Endometrial microvascular endothelial cells (primary cell): ENCODE measurements around the gene NPNT. TPM values are rescaled to one million over a fixed set of nuclear protein-coding genes. Genes with fewer than 3 reads are reported as not detected.

Source experiments
- in situ Hi-C: cut with HindIII; loops from 2 replicates; pipeline ENCODE4 v1.10.0; 2017; ENCODE audit warnings: low sequenced_read_pairs, low pct_unique_long_range_greater_than_20kb; ENCODE audit errors: inconsistent ontology term
- total RNA-seq: library from RNA; depleted of rRNA; stranded (reverse); fragments of >200 nt; gene quantifications from one replicate; pipeline ENCODE4 v1.2.3, GENCODE V29; 2015; ENCODE audit errors: inconsistent ontology term

NPNT gene
- total RNA-seq, 1 donor from 2014 or later: not detected

- in situ Hi-C loops: no loop called here
Measured at GRCh38 chr4:105909787-105910281, 14.6 kb downstream of the NPNT start.

- in situ Hi-C loops: no loop called here
Measured at GRCh38 chr4:105911426-105911825, 16.2 kb downstream of the NPNT start.

GRCh38 chr4:105912633-105913032 is 17.4 kb downstream of the NPNT start:
- in situ Hi-C loops: no loop called here

DNA sequence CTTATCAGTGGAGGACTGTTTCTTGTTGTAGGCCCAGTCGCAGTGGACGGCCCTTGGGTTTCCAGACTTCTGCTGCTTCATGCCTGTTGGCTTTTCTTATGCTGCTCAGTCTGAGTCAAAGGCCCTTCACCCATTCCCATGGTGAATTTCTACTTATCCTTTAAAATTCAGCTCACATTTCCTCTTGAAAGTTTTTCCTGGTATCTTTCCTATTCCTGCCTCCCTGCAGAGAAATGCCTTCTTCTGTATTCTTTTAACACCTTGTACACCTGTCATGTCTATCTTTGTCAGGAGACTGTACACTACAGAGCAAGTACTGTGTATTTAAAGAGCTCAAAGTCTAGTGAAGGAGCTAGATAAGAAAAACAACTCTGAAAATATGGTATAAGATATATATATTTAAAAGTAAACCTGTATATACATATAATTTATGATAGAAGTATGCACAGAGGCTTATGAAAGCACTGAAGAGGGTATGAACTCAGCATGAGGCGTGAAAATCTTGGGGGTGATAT is 22.0 kb downstream of the NPNT start:
- in situ Hi-C loops: no loop called here

DNA sequence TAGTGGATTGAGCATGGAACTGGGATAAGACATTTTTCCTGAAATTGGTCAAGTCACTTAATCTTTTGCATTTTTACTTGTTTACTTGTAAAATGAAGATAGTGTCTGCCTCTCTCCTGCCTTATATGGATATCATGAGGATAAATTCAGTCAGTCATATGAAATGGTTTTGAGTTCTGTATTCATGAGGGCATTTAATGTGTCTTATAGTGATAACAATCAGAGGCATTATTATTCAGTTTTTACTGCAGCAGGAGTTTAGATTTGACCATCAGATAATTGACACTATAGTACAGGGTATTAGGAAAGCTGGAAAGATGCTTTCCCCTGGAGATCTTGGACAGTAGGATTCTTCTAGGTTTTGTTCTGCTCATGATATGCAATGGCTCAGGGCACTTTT is 26.0 kb downstream of the NPNT start:
- in situ Hi-C loops: no loop called here

GRCh38 chr4:105923497-105924238 is 28.4 kb downstream of the NPNT start:
- in situ Hi-C loops: no loop called here

- in situ Hi-C loops: no loop called here
Measured at GRCh38 chr4:105924341-105924740, 29.1 kb downstream of the NPNT start.

GRCh38 chr4:105930698-105931097 is 35.4 kb downstream of the NPNT start:
- in situ Hi-C loops: no loop called here

GRCh38 chr4:105933083-105933482 is 37.8 kb downstream of the NPNT start:
- in situ Hi-C loops: no loop called here

DNA sequence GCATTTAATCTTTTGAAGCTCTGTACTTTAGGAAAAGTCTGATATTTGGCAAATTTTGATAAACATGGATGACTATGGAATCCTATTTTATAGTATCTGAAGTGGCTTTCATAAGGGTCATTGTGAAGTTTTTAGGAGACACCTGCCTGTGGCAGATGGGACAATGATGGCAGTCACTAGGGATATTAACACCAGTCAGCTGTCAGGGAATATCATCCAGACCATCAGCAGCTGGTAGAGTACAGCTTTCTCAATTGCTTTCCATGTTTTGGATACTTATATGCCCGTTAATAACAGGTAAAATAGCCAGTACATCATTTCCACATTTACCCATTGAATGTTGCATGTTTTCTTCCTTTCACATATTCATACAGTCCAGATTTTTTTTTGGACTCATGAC is 39.1 kb downstream of the NPNT start:
- in situ Hi-C loops: no loop called here

DNA sequence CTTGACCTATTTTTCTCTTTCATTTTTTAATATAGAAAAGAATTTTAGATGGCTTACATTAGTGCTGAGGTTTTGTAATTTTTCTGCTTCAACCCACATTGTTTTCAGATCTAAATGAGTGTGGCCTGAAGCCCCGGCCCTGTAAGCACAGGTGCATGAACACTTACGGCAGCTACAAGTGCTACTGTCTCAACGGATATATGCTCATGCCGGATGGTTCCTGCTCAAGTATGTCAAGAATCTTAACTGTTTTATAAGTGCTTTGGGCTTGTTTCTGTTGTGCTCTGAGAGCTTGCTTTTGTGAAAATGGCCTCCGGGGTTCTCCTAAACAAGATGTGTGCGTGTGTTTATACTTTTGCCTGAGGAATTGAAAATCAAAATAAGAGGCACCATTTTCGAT is 41.6 kb downstream of the NPNT start:
- in situ Hi-C loops: no loop called here

DNA sequence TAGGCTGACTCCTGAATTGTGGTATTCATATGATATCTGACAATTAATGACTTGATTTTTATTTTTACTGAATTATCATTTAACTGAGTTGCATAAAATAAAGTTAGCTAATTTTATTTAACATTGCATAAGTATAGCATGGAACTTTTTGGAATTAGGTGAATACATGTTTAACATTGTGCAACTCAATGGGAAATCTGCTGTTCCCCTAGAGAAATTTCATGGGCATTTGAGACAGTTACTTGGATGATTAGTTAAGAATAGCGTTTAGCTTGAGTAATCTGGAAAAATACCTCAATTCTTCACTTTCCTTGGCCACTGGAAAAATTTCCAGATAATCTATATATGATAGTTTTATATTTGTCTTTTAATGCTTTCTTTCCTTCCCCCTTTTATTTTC is 42.5 kb downstream of the NPNT start:
- in situ Hi-C loops: no loop called here

DNA sequence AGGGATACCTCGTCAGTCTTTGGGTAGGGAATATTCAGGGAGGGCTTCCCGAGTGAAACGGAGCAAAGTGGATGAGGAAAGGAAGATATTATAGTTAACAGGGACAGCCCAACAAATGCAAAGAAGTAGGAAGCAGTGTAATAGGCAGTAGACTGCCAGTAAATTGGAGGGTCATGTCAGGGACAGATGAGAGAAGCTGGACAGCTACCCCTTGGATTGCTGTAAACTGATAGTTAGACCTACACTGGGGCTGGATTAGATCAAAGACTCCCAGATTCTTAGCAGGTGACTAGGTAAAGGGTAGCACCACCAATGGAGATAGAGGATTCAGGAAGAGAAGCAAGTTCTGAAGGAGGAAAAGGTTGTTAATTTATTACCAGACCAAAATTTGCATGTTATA is 48.0 kb downstream of the NPNT start:
- in situ Hi-C loops: no loop called here

DNA sequence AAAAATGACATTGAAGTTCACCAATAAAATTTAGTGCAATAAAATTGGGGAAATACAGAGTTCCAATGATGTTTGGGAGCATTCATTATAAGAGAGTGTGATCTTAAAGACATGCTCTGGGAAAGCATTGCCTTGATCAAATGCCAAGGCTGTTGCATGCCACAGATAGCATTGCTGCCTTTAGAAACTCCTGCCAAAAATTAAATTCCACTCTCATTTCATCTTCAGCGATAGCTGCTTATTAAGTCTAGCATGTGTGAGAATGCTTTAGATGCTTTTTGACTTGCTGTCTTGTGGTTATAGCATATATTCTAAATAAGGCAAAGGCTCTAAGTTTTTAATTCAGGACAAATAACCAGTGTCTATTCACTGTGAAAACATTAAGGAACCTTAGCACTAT is 49.3 kb downstream of the NPNT start:
- in situ Hi-C loops: no loop called here

- in situ Hi-C loops: no loop called here
Measured at GRCh38 chr4:105946771-105947170, 51.5 kb downstream of the NPNT start.

- in situ Hi-C loops: no loop called here
Measured at GRCh38 chr4:105950701-105951100, 55.4 kb downstream of the NPNT start.

DNA sequence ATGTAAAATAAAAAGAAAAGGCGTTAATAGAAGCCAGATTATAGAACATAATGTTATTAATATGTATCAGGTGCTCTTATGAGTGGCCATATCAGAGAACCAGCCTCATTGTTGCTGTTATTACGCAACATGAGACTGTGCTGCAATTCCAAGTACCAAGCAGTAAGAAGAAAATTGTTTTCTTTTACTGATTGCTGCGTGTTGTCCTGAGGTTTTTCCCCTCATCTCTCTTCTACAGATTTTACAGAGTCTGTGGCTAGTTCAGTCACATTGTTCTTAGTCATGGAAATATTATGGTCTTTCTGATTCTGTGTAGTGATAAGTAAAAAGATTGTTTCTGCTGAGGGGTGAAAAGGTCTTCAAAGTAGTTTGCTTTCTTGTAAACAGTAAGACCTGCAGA is 55.9 kb downstream of the NPNT start:
- in situ Hi-C loops: no loop called here

DNA sequence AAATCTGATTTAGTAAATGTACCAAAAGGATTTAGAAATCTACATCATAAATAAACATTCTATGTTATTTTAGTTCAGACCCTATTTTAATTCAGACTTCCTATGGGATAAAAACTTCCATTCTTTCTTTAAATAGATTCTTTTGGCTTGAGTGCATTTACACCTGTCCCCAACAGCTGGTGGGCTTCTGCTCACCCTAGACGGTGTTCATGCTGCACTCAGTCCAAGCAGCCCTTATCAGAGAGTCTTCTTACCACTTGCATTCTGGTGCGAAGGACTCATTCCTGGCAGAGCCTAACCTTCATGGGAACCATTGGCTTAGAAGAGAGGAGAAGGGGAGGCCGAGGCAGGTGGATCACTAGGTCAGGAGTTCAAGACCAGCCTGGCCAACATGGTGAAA is 57.3 kb downstream of the NPNT start:
- in situ Hi-C loops: no loop called here

GRCh38 chr4:105956569-105956968 is 61.3 kb downstream of the NPNT start:
- in situ Hi-C loops: no loop called here

DNA sequence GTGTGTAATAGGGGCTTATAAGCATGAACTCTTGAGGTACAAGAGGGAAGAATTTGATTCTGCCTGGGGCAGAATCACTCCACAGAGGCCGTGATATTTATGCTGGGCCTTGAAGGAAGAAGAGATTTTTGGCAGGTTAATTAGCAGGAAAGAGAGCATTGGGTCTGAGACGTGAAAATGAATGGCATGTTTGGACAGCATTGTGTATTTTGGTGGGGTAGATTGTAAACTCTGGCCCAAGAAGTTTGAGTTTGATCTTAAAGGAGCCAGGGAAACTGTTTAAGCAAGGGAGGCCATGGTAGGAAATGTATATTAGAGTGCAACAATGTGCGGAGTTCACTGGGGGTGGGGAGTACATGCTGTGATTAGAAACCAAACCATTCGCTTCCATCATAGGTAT is 62.4 kb downstream of the NPNT start:
- in situ Hi-C loops: no loop called here
